IPS DF 6.9 (cell line): Measurements from ENCODE around the gene SENP1.

ENCODE experiments used
- DNase-seq: peaks from one replicate; pipeline ENCODE4 v3.0.0-alpha.2; 2013; ENCODE audit warnings: low read depth, low spot score
- H3K27ac ChIP-seq: one replicate; pipeline ENCODE4 v1.5.1; 2013; ENCODE audit warnings: low read length, control low read depth
- H3K27me3 ChIP-seq: 2 replicates; pipeline ENCODE4 v1.6.1; 2013; ENCODE audit warnings: mild to moderate bottlenecking, low read length; ENCODE audit not compliant: control insufficient read depth, insufficient read depth
- H3K36me3 ChIP-seq: 2 replicates; pipeline ENCODE4 v1.6.1; 2013; ENCODE audit warnings: low read length; ENCODE audit not compliant: control insufficient read depth, insufficient read depth
- H3K4me1 ChIP-seq: 2 replicates; pipeline ENCODE4 v1.6.1; 2013; ENCODE audit warnings: low read length; ENCODE audit not compliant: control insufficient read depth, insufficient read depth
- H3K4me3 ChIP-seq: 2 replicates; pipeline ENCODE4 v1.5.1; 2013; ENCODE audit warnings: mild to moderate bottlenecking, low read length
- H3K9me3 ChIP-seq: 2 replicates; pipeline ENCODE4 v1.6.1; 2013; ENCODE audit warnings: low read length, inconsistent platforms; ENCODE audit not compliant: control insufficient read depth, insufficient read depth
- WGBS: extraction: QIAGEN DNeasy Blood & Tissue Kit; methylation state at CpG from one replicate; pipeline ENCODE4 v1.1.7; 2013; ENCODE audit warnings: mixed read lengths, missing lambda C conversion rate; ENCODE audit not compliant: insufficient read length, insufficient coverage; 5-methylcytosine and 5-hydroxymethylcytosine counted together

SENP1 gene

GRCh38 chr12:48008349-48008748 lies 97.5 kb downstream of the SENP1 start:
- H3K27ac ChIP-seq, result no peak overlapping the region
- H3K27me3 ChIP-seq, result peaks cover 80% of the 10 kb centered on the region
- WGBS, result no CpG with 5 or more reads among the region's 2 CpGs

GRCh38 chr12:48007206-48007605 lies 98.7 kb downstream of the SENP1 start:
- no peaks in the 10 kb centered on the region for H3K36me3 ChIP-seq
- H3K4me3 ChIP-seq, result no peak overlapping the region
- no peak overlapping the region for H3K27ac ChIP-seq
- DNase-seq, result no peak
- peaks cover 87% of the 10 kb centered on the region for H3K27me3 ChIP-seq
- no peaks in the 10 kb centered on the region for H3K9me3 ChIP-seq
- H3K4me1 ChIP-seq, result peaks cover 7% of the 10 kb centered on the region
- no CpG with 5 or more reads among the region's 4 CpGs for WGBS

More at GRCh38 chr12:48008349-48008748, 97.5 kb downstream of the SENP1 start:
- Histone ChIP-seq H3K4me1 (peaks cover 6% of the 10 kb centered on the region), H3K9me3 (no peaks in the 10 kb centered on the region), H3K4me3 (no peak overlapping the region), H3K36me3 (no peaks in the 10 kb centered on the region)
- DNase-seq, result no peak

GRCh38 chr12:48005750-48006021 lies 100.2 kb downstream of the SENP1 start:
- peaks cover 7% of the 10 kb centered on the region for H3K4me1 ChIP-seq
- no peak for DNase-seq
- H3K4me3 ChIP-seq, result no peak overlapping the region
- H3K27ac ChIP-seq, result no peak overlapping the region
- H3K9me3 ChIP-seq, result no peaks in the 10 kb centered on the region
- H3K36me3 ChIP-seq, result no peaks in the 10 kb centered on the region
- H3K27me3 ChIP-seq, result peaks cover 82% of the 10 kb centered on the region

DNA sequence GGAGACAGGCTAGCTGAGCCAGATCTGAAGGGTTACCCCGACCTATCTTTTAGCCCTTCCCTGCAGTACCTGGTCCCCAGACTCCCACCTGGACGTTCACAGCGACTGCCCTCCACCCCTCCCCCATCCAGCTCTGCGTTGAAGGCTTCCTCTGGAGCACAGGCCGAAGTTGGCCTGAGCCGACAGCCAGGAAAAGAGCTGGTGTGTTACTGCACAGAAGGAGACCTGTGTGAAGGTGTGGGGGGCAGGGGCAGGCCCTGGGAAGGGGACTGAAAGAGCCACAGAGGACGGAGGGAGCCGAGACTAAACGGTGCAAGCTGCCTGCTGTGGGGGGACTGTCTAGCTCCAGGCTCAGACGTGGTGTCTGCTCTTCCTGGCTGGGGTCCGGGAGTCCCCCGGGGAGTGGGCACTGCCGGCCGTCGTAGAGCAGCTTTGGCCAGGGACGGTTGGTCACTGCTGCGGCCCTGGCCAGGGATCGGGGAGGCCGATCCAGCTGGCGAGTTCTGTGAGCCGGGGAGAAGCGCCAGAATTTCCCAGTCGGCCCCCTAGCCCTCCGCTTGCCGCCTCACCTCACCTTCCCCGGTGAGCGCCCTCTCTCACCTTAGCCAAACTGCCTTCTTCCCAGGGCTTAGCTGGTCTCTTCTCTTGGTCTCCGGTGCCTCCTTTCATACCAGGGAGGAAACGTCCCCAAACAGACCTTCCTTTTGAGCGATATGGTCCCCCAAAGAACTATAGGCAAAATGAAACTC lies 100.7 kb downstream of the SENP1 start:
- peaks cover 80% of the 10 kb centered on the region for H3K27me3 ChIP-seq
- DNase-seq, result no peak
- WGBS, result no CpG with 5 or more reads among the region's 30 CpGs
- no peaks in the 10 kb centered on the region for H3K9me3 ChIP-seq
- no peaks in the 10 kb centered on the region for H3K36me3 ChIP-seq
- peaks cover 7% of the 10 kb centered on the region for H3K4me1 ChIP-seq
- no peak overlapping the region for H3K27ac ChIP-seq
- peak overlapping the region; percentile 35; the same call in 1 of the 2 replicates for H3K4me3 ChIP-seq

DNA sequence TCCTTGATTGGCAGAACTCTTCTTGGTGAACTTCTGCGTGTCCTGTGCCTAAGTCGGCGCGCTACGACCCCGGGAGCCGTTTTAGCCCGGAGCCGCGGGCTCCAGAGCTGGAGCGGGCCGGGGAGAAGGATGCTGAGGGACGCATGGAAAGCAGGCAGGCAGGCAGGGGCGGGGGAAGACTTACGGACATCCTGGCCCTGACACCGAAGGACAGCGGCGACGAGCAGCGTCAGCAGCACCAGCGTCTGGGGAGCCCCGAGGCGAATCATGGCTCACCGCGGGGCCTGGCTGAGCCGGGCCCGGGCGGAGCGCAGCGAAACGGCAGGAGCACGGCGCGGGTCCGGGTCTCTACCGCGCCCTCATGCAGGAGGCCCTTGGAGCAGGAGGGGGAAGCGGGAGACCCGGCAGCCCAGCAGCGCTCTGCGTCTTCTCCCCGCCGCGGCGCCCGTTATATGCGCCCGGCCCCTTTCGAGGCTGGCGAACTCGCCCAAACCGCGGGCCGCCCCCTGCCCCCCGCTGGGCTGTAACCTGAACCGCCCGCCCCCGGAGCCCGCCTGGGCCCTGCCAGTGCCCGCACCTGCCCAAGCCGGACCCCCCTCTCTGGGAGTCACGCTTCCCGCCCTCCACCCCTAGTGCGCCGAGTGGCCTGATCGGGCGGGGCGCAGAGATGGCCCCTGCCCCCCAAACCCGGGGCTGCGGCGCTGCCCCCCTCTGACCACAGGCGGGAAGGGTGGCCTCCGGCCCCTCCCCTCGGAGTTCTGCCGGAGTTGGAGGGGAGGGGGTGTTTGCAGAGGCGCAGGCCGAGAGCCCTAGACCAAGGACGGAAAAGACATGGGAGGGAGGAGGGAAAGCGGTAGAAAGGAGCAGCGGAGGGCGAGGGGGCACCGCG lies 101.6 kb downstream of the SENP1 start, which contains the start of gene COL2A1:
Gene COL2A1, minus strand, starts transcription at position 424 of the 889 bp plus-strand sequence. Its CDS starts 155 bp downstream, at position 269.
- no peak within 1 kb of the TSS for H3K27ac ChIP-seq
- no peaks in the 10 kb centered on the region for H3K36me3 ChIP-seq
- no peaks in the 10 kb centered on the region for H3K9me3 ChIP-seq
- peaks cover 7% of the 10 kb centered on the region for H3K4me1 ChIP-seq
- H3K27me3 ChIP-seq, result peaks cover 80% of the 10 kb centered on the region
- DNase-seq, result no peak
- WGBS, result no CpG with 5 or more reads among the region's 83 CpGs
- peak within 1 kb of the TSS; percentile 35; the same call in 1 of the 2 replicates for H3K4me3 ChIP-seq

- no peak for DNase-seq
- H3K4me3 ChIP-seq, result no peak overlapping the region; the same call in 1 of the 2 replicates
- H3K9me3 ChIP-seq, result no peaks in the 10 kb centered on the region
- WGBS, result no CpG with 5 or more reads among the region's 38 CpGs
- no peaks in the 10 kb centered on the region for H3K36me3 ChIP-seq
- peaks cover 80% of the 10 kb centered on the region for H3K27me3 ChIP-seq
- H3K4me1 ChIP-seq, result peaks cover 7% of the 10 kb centered on the region
- no peak overlapping the region for H3K27ac ChIP-seq
These were observed 102.4 kb downstream of the SENP1 start for GRCh38 chr12:48003226-48004052.

DNA sequence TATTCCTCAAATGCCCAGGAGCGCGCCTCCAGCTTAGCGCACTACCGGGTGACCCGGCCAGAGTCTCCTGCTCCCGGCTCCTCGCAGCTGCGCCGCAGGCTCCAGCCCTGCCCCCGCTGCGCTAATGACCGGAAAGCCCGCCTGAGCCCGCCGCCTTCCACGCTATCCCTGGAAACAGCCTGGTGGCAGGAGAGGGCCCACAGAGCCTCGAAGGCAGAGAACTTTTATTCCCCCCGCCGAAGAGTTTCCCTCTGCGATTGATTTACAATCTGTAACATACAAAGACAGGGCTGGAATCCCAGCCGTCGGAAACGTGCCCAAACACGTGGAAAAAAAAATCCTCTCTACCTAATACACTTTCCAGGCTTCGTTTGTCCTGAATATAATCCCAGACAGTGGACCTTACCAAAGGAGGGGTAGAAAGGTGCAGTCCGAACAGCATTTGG lies 103.1 kb downstream of the SENP1 start:
- Histone ChIP-seq H3K36me3 (no peaks in the 10 kb centered on the region), H3K27me3 (peaks cover 77% of the 10 kb centered on the region), H3K4me1 (peaks cover 7% of the 10 kb centered on the region), H3K27ac (no peak overlapping the region), H3K9me3 (no peaks in the 10 kb centered on the region), H3K4me3 (no peak overlapping the region)
- no CpG with 5 or more reads among the region's 26 CpGs for WGBS
- DNase-seq, result no peak

- Histone ChIP-seq H3K4me3 (peak overlapping the region; percentile 21; the same call in 1 of the 2 replicates), H3K4me1 (peaks cover 7% of the 10 kb centered on the region), H3K27me3 (peaks cover 77% of the 10 kb centered on the region), H3K9me3 (no peaks in the 10 kb centered on the region), H3K27ac (no peak overlapping the region), H3K36me3 (no peaks in the 10 kb centered on the region)
- no CpG with 5 or more reads among the region's 13 CpGs for WGBS
- no peak for DNase-seq
These were observed 103.5 kb downstream of the SENP1 start for GRCh38 chr12:48002414-48002730.

DNA sequence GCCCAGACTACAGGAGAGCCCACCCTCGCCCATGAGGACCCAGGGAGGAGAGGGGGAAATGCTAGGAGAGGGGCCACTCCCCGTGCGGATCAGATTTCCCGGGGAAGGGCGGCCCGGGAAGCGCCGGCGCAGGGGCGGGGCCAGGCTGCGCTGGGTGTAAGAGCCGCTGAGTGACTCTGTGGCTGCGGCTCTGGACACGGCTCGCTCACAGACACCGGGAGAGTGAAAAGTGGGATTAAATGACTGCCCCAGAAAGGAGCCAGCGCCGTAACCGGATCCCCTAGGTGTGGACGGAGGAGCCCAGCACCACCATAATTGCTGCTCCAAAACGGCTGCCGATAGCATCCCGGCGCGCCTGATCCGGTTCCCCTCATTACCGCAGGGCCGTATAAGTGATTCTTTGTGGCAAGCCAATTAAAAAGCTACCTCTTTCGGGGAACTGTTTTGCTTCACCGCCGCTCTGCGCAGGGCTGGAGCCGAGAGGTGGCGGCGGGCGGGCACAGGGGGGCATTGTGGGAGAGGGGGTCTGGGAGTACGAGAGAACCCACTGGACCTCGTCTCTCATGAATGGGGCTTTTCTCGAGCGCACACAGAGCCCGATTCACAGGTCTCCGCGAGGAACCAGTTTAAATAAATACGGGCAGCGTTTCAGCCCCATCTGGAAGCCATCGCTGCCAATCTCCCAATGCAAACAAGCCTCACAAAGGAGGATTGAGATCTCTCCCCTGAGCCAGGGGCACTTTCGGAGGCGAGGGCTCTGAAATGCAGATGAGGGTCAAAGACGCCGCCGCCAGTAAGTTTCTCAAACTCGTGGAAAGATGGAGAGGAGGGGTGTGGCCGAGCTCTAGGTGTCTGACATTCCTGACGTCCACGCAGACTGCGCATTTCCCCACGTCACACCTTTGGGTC lies 104.1 kb downstream of the SENP1 start:
- no peak overlapping the region for H3K27ac ChIP-seq
- DNase-seq, result no peak
- H3K36me3 ChIP-seq, result no peaks in the 10 kb centered on the region
- H3K27me3 ChIP-seq, result peaks cover 73% of the 10 kb centered on the region
- peak overlapping the region; percentile 21; the same call in 1 of the 2 replicates for H3K4me3 ChIP-seq
- no peaks in the 10 kb centered on the region for H3K9me3 ChIP-seq
- peaks cover 7% of the 10 kb centered on the region for H3K4me1 ChIP-seq
- no CpG with 5 or more reads among the region's 57 CpGs for WGBS
